IPS-11a (cell line): ENCODE results near the gene LRP1B.

Experiments used
- H3K4me3 ChIP-seq: one replicate; pipeline ENCODE4 v1.5.1; 2013; ENCODE audit warnings: low read depth, low read length, control low read depth

Gene LRP1B

DNA sequence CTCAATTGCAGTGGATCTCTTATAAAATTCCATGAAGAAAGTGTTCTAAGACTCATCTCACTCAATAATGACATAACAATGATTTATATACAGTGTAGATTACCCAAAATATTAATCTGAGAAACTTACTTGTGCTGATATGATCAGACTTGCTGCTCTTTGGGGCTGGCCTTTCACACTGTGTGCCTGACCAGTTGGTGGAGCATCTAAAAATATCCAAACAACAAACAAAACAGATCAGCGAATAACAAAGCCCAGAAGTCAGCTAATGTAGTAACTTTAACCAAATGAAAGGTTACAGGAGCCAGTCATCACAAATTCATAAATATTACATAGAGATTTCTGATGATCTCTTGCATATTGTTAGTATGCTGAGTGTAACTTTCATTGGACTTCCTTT is 1883.9 kb downstream of the LRP1B start:
- H3K4me3 ChIP-seq, result no peak overlapping the region

DNA sequence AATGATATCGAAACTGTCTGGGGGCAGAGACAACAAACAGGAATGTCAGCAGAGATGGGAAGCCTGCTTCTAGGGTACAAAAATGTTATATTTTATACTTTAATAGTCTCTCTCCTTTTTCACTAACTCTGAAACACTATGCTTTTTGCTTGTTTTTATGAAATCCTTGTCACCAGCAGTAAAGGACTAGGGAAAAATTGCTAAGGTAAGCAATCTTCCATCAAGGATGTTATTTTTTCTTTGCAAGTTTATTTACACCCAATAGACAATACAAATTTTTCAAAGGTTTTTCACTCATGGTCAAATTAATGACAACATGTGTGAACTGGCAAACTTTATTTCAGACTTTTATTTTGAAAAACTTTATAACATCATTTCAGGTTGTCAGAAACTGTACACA is 1884.8 kb downstream of the LRP1B start:
- no peak overlapping the region for H3K4me3 ChIP-seq

DNA sequence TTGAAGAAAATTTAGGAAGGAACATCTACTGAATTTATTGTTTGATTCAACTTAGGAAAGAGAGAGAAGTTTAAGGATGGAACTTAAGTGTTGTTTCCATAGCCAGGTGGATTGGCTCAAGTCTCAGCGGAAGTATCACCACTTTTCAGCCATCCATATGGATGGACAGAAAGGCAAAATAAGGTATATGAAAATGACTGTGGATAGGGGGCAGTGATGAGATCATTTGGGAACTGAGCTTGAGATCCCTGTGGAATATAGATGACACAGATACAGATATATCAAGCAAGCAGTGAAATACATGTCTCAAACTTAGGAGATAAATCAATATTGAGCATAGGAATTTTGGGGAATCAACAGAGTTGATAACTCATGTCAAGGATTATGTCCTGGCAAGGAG is 1887.9 kb downstream of the LRP1B start:
- H3K4me3 ChIP-seq, result no peak overlapping the region

DNA sequence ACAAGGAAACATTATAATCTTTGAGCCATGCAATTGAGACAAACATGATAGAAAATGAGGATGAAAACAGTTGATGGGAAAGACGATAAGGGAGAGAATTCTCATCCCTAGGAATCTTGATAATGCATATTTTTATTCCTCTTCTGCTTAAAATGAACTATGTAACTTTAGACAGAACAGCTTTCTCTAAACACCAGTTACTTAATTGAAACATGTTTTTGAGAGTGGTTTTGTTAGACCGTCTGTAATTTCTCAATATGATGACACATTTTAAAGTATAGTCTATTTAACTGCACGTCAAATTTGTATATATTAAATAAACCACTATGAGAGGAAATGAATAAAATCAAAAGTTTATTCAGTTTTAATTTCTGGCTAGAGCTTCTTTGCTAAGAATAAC is 1896.7 kb downstream of the LRP1B start:
- no peak overlapping the region for H3K4me3 ChIP-seq

DNA sequence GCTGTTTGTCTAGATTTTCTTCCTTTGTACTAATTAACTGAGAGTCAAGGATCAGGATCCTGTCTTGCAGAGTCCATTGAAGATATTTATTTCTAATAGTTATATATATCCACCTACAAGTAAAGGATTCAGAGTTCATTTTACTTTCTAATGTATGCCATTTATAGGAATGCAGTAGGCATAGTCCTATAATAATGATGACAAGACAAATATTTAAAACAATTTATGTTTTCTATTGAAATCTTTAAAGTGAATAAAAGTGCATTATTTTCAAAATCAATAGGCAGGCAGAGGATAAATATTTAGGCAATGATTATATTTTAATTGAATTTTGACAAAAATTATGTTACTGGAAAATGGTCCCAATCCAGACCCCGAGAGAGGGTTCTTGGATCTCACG is 1919.9 kb downstream of the LRP1B start:
- H3K4me3 ChIP-seq, result no peak overlapping the region

DNA sequence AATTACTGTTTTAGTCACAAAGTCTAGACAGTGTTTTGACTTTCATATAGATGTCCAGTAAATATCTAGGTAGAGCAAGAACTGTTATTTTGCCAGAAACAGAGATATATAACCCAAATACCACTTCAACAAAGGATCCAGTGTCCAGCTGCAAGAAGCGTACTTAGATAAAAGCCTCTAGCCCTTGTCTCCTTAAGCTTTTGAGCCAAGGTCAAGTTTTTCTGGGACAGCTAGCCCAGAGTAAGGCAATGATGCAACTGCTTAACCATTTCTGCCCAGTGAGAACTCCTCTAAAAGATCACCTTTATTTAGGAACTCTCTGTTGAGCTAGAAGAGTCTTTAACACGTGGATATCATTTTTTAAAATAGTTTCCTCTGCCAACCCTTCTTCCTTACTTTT is 1925.7 kb downstream of the LRP1B start:
- no peak overlapping the region for H3K4me3 ChIP-seq

DNA sequence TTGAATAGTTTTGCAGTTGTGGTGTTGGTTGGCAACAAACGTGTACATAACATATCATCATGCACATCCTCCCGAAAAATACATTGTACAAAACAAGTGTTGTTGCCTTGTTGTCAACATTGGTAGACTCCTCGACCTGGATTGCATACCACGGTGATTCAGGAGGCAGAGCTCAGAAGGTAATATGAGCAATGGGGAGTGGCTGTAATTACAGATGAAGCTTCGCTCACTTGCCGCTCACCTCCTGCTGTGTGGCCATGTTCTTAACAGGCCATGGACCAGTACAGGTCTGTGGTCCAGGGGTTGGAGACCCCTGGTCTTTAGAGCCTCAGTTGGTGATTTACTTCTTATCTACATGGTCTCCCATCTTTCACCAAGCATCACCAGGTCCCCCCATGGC is 1927.5 kb downstream of the LRP1B start:
- no peak overlapping the region for H3K4me3 ChIP-seq

DNA sequence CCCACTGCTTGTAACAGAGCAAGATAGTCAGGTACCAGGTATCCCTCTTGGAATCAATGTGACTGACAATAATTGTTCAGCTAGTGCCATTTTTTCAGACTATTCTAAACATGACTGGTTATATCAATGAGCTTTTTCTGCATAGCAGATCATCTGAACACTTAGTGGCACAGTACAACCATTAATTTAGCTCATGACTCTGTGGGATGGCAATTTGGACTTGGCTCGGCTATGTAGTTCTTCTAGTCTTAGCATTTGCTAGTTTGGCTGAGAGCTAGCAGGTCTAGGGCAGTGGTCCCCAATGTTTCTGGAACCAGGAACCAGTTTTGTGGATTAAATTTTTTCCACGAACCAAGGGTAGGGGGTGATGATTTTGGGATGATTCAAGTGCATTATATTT is 1929.2 kb downstream of the LRP1B start:
- no peak overlapping the region for H3K4me3 ChIP-seq

DNA sequence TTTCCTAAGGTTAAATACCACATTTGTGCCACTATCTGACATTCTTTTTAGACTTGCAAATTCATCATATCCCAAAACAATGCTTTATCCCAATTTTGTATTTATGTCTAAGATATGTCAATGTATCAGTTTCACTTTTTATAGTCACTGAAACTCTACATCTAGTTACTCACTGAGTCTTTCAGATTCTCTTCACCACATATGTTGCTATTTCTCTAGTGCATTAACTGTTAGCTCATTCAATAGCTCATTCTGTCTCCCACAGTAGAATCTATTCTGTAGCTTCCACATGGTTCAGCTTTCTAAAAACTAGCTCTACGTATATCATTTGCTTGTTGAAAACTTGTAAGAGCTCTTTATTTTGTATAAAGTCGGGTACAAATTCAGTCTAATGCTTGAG is 1930.1 kb downstream of the LRP1B start:
- H3K4me3 ChIP-seq, result no peak overlapping the region

DNA sequence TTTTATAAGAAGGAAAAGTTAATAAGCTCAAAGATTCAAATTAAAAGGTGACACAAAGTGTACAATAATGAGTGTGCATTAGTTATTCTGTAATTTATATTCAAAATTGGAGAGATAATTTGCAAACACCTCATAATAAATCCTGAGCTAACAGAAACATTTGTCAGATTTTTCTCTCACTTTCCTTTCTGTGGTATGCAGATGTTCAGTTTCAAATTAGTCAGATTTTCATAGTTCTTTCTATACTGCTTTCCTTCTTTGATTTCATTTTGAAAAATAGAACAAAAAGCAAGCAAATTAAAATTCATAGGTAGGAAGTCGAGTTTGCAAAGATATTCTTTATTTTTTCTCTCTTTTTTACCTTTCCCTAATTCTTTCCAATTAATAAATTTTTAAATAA is 1930.5 kb downstream of the LRP1B start:
- H3K4me3 ChIP-seq, result no peak overlapping the region

DNA sequence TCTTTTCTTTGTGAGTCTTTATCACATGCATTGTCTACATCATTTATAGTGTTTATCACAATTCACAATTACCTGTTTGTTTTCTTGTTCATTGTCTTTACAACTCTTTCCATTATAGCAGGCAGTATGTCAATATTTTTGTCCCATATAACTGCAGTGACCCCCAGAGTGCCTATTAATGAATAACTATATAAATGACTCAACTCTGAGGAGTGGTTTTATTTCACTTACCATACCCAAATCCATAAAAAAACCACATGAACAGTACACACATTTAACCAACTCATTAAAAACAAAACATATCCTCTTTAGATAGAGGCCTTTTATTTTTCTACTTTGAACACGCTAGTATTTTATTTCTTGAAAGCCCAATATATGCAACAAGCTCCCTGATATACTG is 1931.5 kb downstream of the LRP1B start:
- H3K4me3 ChIP-seq, result no peak overlapping the region

DNA sequence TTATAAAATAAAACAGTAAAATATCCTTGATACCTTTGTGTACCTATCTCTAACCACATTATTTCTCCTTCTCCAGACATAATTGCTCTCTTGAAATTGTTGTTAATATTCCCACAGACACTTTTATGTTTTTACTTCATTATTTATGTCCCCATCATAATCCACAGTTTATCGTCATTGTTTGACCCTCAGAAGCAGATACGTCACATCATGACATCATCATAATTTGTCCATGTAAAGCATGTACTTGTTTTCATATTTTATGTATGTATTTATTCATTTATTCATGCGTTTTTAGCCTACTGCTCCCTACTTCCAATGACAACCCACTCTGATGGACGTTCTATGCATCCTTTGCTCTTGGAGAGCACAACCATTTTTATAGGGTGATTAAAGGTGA is 1943.7 kb downstream of the LRP1B start:
- no peak overlapping the region for H3K4me3 ChIP-seq

DNA sequence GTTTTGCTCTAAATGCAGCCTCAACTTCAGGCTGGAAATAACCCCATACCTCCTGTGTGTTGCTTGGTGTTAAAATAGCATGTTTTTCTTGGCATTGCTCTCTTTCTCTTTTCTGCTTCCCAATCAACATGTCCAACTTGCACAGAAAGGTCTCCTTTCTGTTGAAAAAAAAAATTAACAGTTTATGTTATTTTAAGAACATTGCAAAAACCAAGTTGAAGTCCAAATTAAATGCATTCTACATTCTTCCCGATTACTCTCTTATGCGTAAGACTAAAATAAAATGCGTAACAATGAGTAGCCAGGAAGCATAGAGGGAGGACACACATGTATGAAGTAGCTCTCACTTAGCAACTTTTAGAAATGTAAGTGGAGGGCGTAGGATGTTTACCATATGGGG is 1944.5 kb downstream of the LRP1B start:
- no peak overlapping the region for H3K4me3 ChIP-seq

DNA sequence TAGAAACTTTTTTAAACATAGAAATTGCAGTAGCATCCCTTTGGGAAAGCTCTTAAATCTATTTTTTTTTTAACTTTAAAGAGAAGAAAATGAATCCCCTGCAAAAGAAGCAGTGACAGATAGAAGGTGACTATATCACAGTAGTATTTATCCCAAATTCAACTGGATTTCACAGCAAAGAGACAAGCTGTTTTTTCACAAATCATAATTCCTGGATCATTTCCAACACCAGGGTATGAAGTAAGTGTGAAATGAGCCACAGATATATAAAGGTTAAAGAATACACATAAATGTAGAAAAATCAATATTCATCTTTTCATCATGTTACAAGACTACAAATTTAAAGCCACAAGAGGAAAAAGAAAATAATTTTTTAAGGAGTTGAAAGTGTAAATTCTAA is 1945.7 kb downstream of the LRP1B start:
- H3K4me3 ChIP-seq, result no peak overlapping the region

DNA sequence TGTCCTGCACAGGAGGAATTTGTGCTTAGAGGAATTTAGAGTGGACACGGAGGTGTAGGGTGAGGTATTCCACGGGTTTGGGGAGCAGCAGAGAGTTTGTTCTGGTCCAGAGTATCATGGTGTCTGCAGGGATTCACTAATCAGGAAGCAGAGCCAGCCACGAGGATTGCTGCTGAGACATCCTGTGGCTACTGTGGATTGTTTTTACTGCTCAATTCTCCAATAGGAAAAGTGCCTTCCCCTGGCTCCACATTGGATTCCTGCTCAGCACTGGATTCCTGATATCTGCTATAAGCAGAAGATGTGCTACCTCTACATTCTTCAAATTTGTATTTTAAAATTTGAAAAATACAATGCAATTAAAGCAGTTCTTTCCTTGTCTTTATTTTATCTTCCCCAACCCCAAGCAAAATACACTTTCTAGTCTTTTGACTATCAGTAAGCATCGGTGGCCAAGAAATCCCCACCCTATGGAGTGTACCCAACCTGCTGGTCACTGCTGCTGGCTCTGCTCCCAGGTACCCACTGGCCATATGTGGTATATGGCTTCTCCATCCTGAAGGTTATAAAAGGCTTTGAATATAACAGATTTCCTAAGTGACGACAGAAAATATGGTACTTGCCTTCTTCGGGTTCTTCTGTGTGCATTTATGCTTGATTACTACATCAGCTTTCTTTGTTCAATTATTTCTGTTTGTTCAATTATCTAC is 1947.6 kb downstream of the LRP1B start:
- no peak overlapping the region for H3K4me3 ChIP-seq
